Measurements from ENCODE around the gene PTPN6. TPM values are rescaled to one million over a fixed set of nuclear protein-coding genes. Genes with fewer than 3 reads are reported as not detected.

The PTPN6 gene
- total RNA-seq, 2 experiments from 2014 or later: 79.0 to 83.5 TPM

GRCh38 chr12:6921539-6921938 lies 29.6 kb upstream of the PTPN6 start:
- Histone ChIP-seq H3K9me3 (ENCODE audit: control insufficient read depth in 1 of 2, insufficient read depth in 1 of 2, low read length in 2 of 2) (no peaks in the 10 kb centered on the region), H3K36me3 (ENCODE audit: insufficient read depth, low read length) (peaks cover 57% of the 10 kb centered on the region), H3K4me3 (ENCODE audit: low read length) (no peak overlapping the region), H3K27me3 (ENCODE audit: control insufficient read depth in 1 of 2, insufficient read depth in 2 of 2, low read length in 2 of 2) (no peaks in the 10 kb centered on the region), H3K27ac (ENCODE audit: low read depth in 1 of 2, low read length in 2 of 2) (no peak overlapping the region), H3K4me1 (ENCODE audit: insufficient read depth, low read length) (peaks cover 17% of the 10 kb centered on the region)
- ATAC-seq (ENCODE audit: poor library complexity) (no peak), DNase-seq (no peak)
- no peak for TF ChIP-seq CTCF (IDR thresholded peaks at IDR 0.05)
- Mint-ChIP-seq H3K36me3 (ENCODE audit: low read depth) (peaks cover 42% of the 10 kb centered on the region), H3K9me3 (no peaks in the 10 kb centered on the region), H3K27me3 (no peaks in the 10 kb centered on the region), H3K27ac (no peak overlapping the region), H3K4me3 (no peak overlapping the region), H3K4me1 (ENCODE audit: low read depth) (peaks cover 17% of the 10 kb centered on the region)
- ChIA-PET POLR2A (interaction anchor here (0.9 kb wide), 1 partner anchor 22 kb away, joined by 3 read pairs; the partner anchor contains the start of genes C12orf57 and RNU7-1), CTCF (interaction anchor here (1.1 to 1.2 kb wide), 2 partner anchors 49 kb away, joined by 4 read pairs; partner anchors contain the start of gene SPSB2)
- intact Hi-C loops (cut with DNase I, micrococcal nuclease): loop anchor here (5.0 kb wide), 1 partner anchor 96 kb away; the partner anchor contains the start of gene LPCAT3 (in 2 of the 2)

- ChIA-PET CTCF (interaction anchor here (1.1 kb wide), 1 partner anchor 50 kb away, joined by 4 read pairs; no protein-coding TSS in a partner anchor), POLR2A (interaction anchor here (0.9 kb wide), 1 partner anchor 21 kb away, joined by 3 read pairs; the partner anchor contains the start of genes C12orf57 and RNU7-1)
- Histone ChIP-seq H3K4me3 (ENCODE audit: low read length) (no peak overlapping the region), H3K27me3 (ENCODE audit: control insufficient read depth in 1 of 2, insufficient read depth in 2 of 2, low read length in 2 of 2) (no peaks in the 10 kb centered on the region), H3K4me1 (ENCODE audit: insufficient read depth, low read length) (peaks cover 21% of the 10 kb centered on the region), H3K36me3 (ENCODE audit: insufficient read depth, low read length) (peaks cover 49% of the 10 kb centered on the region), H3K27ac (ENCODE audit: low read depth in 1 of 2, low read length in 2 of 2) (no peak overlapping the region), H3K9me3 (ENCODE audit: control insufficient read depth in 1 of 2, insufficient read depth in 1 of 2, low read length in 2 of 2) (no peaks in the 10 kb centered on the region)
- no peaks in the 10 kb centered on the region for H3K27me3 Mint-ChIP-seq
- H3K4me1 Mint-ChIP-seq (ENCODE audit: low read depth): peaks cover 24% of the 10 kb centered on the region
- ATAC-seq (ENCODE audit: poor library complexity) (no peak), DNase-seq (no peak)
- TF ChIP-seq CTCF (IDR thresholded peaks at IDR 0.05): no peak
- intact Hi-C loops (cut with DNase I, micrococcal nuclease): loop anchor here (5.0 kb wide), 1 partner anchor 95 kb away; the partner anchor contains the start of gene LPCAT3 (in 2 of the 2)
- H3K27ac Mint-ChIP-seq: no peak overlapping the region
- no peaks in the 10 kb centered on the region for H3K9me3 Mint-ChIP-seq
- no peak overlapping the region for H3K4me3 Mint-ChIP-seq
- H3K36me3 Mint-ChIP-seq (ENCODE audit: low read depth): peaks cover 39% of the 10 kb centered on the region
These were observed 28.9 kb upstream of the PTPN6 start for GRCh38 chr12:6921996-6922946.

- peaks cover 25% of the 10 kb centered on the region for H3K4me1 Mint-ChIP-seq (ENCODE audit: low read depth)
- H3K9me3 Mint-ChIP-seq: no peaks in the 10 kb centered on the region
- H3K27ac Mint-ChIP-seq: peak overlapping the region; percentile 85
- Histone ChIP-seq H3K36me3 (ENCODE audit: insufficient read depth, low read length) (peaks cover 42% of the 10 kb centered on the region), H3K27ac (ENCODE audit: low read depth in 1 of 2, low read length in 2 of 2) (no peak overlapping the region), H3K9me3 (ENCODE audit: control insufficient read depth in 1 of 2, insufficient read depth in 1 of 2, low read length in 2 of 2) (no peaks in the 10 kb centered on the region), H3K4me3 (ENCODE audit: low read length) (no peak overlapping the region), H3K4me1 (ENCODE audit: insufficient read depth, low read length) (peaks cover 22% of the 10 kb centered on the region), H3K27me3 (ENCODE audit: control insufficient read depth in 1 of 2, insufficient read depth in 2 of 2, low read length in 2 of 2) (no peaks in the 10 kb centered on the region)
- H3K36me3 Mint-ChIP-seq (ENCODE audit: low read depth): peaks cover 34% of the 10 kb centered on the region
- ChIA-PET POLR2A (interaction anchor here (1.0 to 6.4 kb wide), 4 partner anchors 13 to 55 kb away, joined by 3 to 76 read pairs (median 22); partner anchors contain the start of genes C12orf57 and RNU7-1), CTCF (interaction anchor here (1.6 to 3.2 kb wide), 5 partner anchors 15 to 54 kb away, joined by 4 to 18 read pairs (median 9); partner anchors contain the start of genes C12orf57, RNU7-1 and SPSB2)
- TF ChIP-seq CTCF (IDR thresholded peaks at IDR 0.05): no peak
- intact Hi-C loops (cut with DNase I, micrococcal nuclease): loop anchor here (5.0 kb wide), 1 partner anchor 94 kb away; the partner anchor contains the start of gene LPCAT3 (in 2 of the 2)
- H3K4me3 Mint-ChIP-seq: no peak overlapping the region
- DNase-seq: no peak
- no peaks in the 10 kb centered on the region for H3K27me3 Mint-ChIP-seq
- ATAC-seq (ENCODE audit: poor library complexity): no peak
These were observed 28.0 kb upstream of the PTPN6 start for GRCh38 chr12:6923003-6923732.

Measured in CD4-positive, alpha-beta T cell (primary cell).